ENCODE measurements around the gene GLB1L2. TPM values are rescaled to one million over a fixed set of nuclear protein-coding genes. Genes with fewer than 3 reads are reported as not detected.

The GLB1L2 gene
- total RNA-seq, 1 donor from 2014 or later, result 0.57 TPM

DNA sequence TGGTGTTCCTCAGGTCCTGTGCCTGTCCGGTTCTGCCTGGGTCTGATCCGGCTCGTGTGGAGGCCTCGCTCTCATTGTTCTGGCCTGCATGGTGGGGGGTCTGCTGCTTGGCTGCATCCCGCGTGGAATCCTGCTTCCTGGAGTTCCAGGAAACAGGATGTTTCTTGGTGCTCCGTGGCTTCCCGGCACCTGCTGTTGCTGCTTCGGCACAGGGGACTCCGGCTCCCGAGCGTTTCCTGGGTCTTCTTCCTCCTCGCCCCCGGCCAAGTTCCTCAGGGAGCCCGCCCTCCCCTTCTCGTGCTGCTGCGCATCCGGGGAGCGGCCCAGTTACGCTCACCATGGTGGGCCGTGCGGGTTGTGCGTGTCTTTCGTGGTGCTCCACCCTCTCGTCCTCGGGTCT lies 29.9 kb downstream of the GLB1L2 start:
- intact Hi-C loops (cut with DNase I), result no loop called here
- DNase-seq (ENCODE audit: low spot score), result peak; percentile 57

DNA sequence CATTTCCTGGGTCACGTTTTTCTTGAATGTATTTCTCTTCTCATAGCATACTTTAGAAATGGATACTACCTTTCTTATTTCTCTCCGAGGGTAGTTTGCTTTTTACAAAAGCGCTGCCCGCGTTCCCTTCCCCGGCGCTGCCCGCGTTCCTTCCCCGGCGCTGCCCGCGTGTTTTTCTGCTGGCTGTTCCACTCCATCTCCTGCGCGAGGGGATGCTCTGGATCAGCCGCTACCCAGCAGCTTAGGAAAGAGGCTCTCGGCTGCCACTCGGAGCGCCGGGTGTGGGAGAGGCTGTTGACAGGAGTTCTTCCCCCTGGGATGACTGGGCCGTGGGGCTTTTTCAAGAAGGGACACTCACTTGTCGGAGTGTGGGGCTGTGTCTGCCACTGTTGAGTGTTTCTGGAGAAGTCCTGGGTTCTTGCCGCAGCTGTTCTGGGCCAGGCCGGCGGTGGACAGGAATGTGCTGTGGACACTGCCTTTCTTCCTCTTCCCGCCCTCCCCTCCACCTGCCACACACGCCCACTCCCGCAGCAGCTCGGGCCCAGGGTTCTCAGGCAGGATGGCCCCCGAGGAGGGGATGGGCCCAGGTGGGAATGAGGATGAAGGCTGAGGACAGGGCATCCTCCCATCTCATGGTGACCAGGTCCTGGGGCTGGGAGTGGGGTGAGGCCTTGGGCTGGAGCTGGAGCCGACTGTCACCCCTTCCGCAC lies 30.6 kb downstream of the GLB1L2 start:
- DNase-seq (ENCODE audit: low spot score), result peak; percentile 66
- intact Hi-C loops (cut with DNase I), result no loop called here

- DNase-seq (ENCODE audit: low spot score), result peak; percentile 74
- intact Hi-C loops (cut with DNase I), result no loop called here
These were observed 31.4 kb downstream of the GLB1L2 start for GRCh38 chr11:134363161-134363560.

GRCh38 chr11:134363592-134363991 lies 31.8 kb downstream of the GLB1L2 start:
- DNase-seq (ENCODE audit: low spot score), result peak; percentile 27
- intact Hi-C loops (cut with DNase I), result no loop called here

DNA sequence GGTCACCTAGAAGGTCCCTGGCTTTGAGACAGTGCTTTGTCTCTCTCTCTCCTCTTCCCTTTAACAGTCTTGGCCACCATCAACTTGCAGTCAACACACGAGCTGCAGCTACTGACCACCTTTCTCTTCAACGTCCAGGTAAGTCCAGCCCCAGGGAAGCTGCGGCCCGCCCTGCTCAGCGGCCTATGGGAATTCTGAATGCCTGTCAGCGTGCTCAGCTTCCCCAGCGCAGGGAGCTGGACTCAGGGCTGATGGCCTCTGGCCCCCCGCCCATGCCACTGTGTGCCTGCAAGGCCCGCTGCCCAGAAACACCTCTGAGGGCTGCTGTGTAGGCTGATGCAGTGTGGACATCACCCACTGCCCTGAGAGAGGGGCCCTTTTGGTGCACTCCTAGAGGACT lies 32.5 kb downstream of the GLB1L2 start:
- peak; percentile 44 for DNase-seq (ENCODE audit: low spot score)
- intact Hi-C loops (cut with DNase I), result no loop called here

DNA sequence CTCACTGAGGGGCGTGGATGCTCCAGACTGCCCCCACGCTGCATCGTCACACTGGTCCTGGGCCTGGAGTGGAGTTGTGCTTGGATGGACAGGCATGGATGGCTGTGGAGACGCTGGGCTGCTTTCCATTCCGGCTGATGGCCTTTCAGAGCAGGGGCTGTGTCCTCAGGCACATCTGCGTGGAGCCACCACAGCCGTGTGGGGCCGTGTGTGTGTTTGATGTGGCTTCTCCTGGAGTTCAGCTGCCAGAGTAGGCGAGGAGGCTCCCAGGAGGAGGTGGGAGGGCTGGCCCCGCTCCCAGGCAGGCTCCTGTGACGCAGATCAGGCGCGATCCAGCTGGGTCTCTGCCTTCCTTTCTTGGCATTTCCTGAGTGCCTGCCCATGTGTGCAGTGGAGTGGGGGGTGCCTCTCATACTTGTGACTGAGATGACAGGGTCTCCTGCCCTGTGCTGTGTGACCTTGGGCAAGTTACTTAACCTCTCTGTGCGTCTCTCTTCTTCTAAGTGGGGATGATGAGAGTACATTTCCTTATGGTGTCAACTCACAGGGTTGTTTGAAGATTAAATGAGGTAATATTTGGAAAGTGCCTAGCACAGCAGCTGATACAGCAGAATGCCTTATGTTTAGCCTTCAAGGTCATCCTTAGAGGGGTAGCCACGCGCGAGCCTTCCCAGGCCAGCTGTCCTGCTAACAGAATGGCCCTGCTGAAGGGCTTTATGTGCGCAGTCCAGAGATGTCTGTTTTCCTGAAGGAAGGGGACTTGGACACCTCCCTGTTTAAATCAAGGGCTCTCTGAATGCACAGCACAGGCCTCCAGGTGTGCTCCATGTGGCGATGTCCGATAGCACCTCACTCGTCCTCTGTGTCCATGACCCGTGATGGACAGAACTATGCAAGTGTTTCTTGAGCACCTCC lies 33.5 kb downstream of the GLB1L2 start:
- no peak for DNase-seq (ENCODE audit: low spot score)
- intact Hi-C loops (cut with DNase I), result no loop called here

- DNase-seq (ENCODE audit: low spot score), result no peak
- intact Hi-C loops (cut with DNase I), result no loop called here
These were observed 34.5 kb downstream of the GLB1L2 start for GRCh38 chr11:134366254-134366653.

DNA sequence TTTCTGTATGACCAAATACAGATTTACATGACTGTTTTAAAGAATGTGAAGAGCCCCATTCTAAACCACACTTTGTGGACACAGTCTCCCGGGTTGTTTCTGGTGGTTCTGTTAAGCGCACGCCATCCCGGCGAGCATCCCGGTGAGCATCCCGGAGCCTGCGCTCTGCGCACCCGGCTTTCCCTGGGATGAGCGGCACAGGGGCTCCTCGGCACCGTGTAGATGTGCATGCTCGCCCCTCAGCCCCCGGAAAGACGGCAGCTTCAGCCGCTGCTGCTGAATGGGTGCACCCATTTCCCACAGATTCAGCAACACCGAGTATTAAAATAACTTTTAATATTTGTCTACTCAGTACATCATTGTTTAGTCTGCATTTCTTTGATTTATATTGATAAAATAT lies 36.0 kb downstream of the GLB1L2 start:
- no peak for DNase-seq (ENCODE audit: low spot score)
- intact Hi-C loops (cut with DNase I), result no loop called here

DNA sequence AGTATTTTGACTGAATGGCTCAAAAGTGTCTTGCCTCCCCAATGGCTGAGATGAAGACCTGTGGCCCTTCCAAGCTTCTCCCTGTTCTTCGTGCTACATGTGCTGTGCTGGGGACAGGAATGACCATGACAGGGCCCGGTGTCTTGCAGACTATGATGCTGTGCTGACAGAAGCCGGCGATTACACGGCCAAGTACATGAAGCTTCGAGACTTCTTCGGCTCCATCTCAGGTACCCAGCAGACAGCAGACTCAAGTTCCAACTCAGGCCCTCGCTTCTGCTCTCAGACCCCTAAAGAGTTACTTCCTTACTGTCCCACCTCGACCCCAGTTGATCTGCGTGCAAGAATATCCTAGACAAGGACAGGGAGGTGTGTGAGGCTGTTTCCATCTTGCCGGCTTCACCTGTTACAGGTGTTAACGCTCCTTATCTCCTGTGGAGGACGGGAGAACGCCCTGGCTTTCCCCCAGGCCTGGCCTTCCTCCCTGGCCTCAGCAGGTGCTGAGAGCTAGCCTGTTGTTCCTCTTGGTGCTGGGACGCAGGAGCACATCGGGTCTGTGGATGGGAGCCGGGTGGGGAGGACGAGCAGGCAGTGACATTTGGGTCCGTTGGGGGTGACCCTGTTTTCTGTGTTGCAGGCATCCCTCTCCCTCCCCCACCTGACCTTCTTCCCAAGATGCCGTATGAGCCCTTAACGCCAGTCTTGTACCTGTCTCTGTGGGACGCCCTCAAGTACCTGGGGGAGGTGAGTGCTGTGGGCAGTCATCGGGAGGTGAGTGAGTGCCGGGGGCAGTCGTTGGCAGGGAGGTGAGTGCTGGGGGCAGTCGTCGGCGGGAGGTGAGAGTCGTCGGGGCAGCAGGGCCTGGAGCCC lies 38.1 kb downstream of the GLB1L2 start:
- DNase-seq (ENCODE audit: low spot score), result no peak
- intact Hi-C loops (cut with DNase I), result no loop called here

- intact Hi-C loops (cut with DNase I), result no loop called here
- no peak for DNase-seq (ENCODE audit: low spot score)
These were observed 39.0 kb downstream of the GLB1L2 start for GRCh38 chr11:134370526-134371435.

DNA sequence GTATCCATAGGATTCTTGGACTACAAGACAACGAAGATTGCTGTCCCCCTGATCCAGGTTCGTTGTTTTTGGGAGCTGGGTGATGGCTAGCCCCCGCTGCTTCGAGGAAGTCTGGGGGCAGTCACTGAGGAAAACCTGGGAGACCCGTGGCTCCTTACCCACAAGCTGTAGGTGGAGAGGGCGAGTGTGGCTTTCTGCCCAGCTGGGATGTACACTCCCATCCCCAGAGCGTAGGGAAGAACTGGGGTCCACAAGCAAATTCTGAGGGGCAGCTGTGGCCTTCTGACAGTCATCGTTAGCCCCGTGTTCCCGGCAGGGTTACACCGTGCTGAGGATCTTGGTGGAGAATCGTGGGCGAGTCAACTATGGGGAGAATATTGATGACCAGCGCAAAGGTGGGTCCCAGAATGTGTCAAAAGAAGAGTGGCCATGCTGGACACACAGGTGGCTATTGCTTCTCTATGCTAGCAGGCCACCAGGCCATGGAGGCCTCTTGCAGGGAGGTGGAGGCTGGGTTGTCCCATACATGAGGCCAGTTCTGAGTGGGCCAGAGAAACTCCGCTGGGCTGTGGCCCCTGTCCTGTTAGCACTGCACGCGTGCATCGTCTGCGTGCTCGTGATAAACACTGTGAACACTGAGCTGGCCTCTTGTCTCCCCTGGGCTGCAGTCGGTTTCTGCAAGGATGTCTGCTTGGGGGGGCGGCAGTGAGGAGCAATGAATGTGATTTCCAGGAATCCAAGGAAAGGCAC lies 39.8 kb downstream of the GLB1L2 start:
- DNase-seq (ENCODE audit: low spot score), result no peak
- intact Hi-C loops (cut with DNase I), result no loop called here

DNA sequence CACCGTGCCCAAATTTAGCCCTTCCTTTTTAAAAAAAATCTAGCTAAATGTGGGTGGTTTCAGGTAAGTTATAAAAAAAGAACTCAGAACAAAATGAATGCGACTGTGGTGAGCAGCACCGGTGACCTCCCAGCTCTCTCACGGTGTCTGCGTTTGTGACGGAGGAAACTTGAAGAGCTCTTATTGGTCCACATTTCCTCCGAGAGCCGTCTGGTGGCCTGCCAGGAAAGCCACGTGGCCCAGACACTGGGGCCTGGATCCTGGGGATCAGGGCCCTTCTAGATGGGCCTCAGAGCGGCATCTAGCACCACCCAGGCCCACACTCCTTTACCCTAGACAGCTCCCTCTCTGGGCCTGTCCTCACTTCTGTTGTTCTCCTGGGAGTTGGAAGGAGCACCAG lies 40.7 kb downstream of the GLB1L2 start:
- intact Hi-C loops (cut with DNase I), result no loop called here

DNA sequence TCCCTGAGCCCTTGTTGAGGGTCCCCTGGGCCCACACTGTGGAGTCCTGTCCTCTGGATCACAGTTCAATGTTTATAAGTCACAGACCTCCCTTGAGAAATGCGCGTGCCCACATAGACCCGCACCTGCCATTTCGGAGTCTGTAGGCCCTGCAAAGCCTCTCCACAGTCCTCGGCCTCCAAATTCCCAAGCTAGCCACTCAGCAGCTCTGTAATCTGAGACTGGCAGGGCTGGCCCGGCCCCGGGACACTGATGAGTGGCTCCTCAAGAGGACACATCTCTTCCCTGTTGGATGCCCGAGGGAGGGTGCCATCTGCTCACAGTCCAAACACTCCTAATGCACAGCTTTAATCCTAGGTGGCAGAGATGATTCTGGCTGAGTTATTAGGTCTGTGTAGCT lies 41.2 kb downstream of the GLB1L2 start:
- intact Hi-C loops (cut with DNase I), result no loop called here
- DNase-seq (ENCODE audit: low spot score), result no peak

More for the DNA sequence above, 40.7 kb downstream of the GLB1L2 start:
- DNase-seq (ENCODE audit: low spot score), result no peak

GRCh38 chr11:134373591-134374052 lies 41.8 kb downstream of the GLB1L2 start:
- intact Hi-C loops (cut with DNase I), result no loop called here
- DNase-seq (ENCODE audit: low spot score), result no peak

- intact Hi-C loops (cut with DNase I), result no loop called here
- no peak for DNase-seq (ENCODE audit: low spot score)
These were observed 42.4 kb downstream of the GLB1L2 start for GRCh38 chr11:134374171-134374570.

- intact Hi-C loops (cut with DNase I), result no loop called here
- DNase-seq (ENCODE audit: low spot score), result no peak
These were observed 43.2 kb downstream of the GLB1L2 start for GRCh38 chr11:134374891-134375550.

GRCh38 chr11:134376150-134376921 lies 44.5 kb downstream of the GLB1L2 start:
- DNase-seq (ENCODE audit: low spot score), result no peak
- intact Hi-C loops (cut with DNase I), result no loop called here
